H1 (cell line): ENCODE results near the gene OBP2B. TPM values are rescaled to one million over a fixed set of nuclear protein-coding genes. Genes with fewer than 3 reads are reported as not detected.
"Not testable (repeated sequence)": the region's sequence is repeated elsewhere in the genome, so short reads cannot be mapped to it uniquely, and the experiment has no call there.

Experiments
- CTCF ChIA-PET: fragments of 300-600 bp; sonication (Branson Sonifier 250); formaldehyde crosslinking; loops from one replicate; lab custom pipeline; 2021; ENCODE audit not compliant: partially characterized antibody; lab: Charles Lee
- POLR2A ChIA-PET: fragments of 300-600 bp; sonication (Branson Sonifier 250); formaldehyde crosslinking; loops from one replicate; lab custom pipeline; 2021; ENCODE audit warnings: inconsistent platforms; ENCODE audit not compliant: partially characterized antibody; lab: Charles Lee
- DNase-seq, 2 experiments: peaks; one replicate each; pipeline versions ENCODE4 v3.0.0 to v3.0.0-alpha.2; 2010 to 2022; ENCODE audit warnings: low spot score in 2 of 2, low read depth in 1 of 2, mixed read lengths in 1 of 2
- FAIRE-seq: peaks from 2 replicates; lab custom pipeline; 2011; peaks lifted over from hg19 to GRCh38; lab: Jason Lieb, UNC
- H2AFZ ChIP-seq: 2 replicates; pipeline ENCODE4 v1.8.1; 2012; ENCODE audit warnings: low read length, inconsistent platforms
- H2AK5ac ChIP-seq: 2 replicates; pipeline ENCODE4 v1.6.1; 2013; ENCODE audit warnings: low read depth, low read length
- H2BK120ac ChIP-seq: replicated peaks from 2 replicates; pipeline ENCODE3; 2013; ENCODE audit warnings: low read depth, low read length, inconsistent platforms
- H2BK12ac ChIP-seq: 2 replicates; pipeline ENCODE4 v1.6.1; 2013; ENCODE audit warnings: low read depth, low read length
- H2BK15ac ChIP-seq: 2 replicates; pipeline ENCODE4 v1.6.1; 2013; ENCODE audit warnings: low read length
- H2BK20ac ChIP-seq: 2 replicates; pipeline ENCODE4 v1.6.1; 2013; ENCODE audit warnings: low read length
- H2BK5ac ChIP-seq: 2 replicates; pipeline ENCODE4 v1.6.1; 2013; ENCODE audit warnings: low read depth, low read length
- H3K14ac ChIP-seq: 2 replicates; pipeline ENCODE4 v1.6.1; 2013; ENCODE audit warnings: inconsistent platforms; ENCODE audit not compliant: insufficient read length
- H3K18ac ChIP-seq: 2 replicates; pipeline ENCODE4 v1.6.1; 2013; ENCODE audit warnings: low read length; ENCODE audit errors: extremely low read depth
- H3K23ac ChIP-seq: 2 replicates; pipeline ENCODE4 v1.6.1; 2013; ENCODE audit warnings: inconsistent platforms; ENCODE audit not compliant: insufficient read length
- H3K23me2 ChIP-seq: 2 replicates; pipeline ENCODE4 v1.6.1; 2013; ENCODE audit warnings: low read depth, low read length
- H3K27ac ChIP-seq: 2 replicates; pipeline ENCODE4 v1.6.1; 2011; ENCODE audit warnings: low read depth, low read length, inconsistent platforms
- H3K27me3 ChIP-seq, 4 experiments: replicated peaks in 1 of 4; 1 replicate in 1 of 4; 2 replicates in 3 of 4; pipeline versions ENCODE4 v1.6.1 to v1.8.1; 2011 to 2013; ENCODE audit warnings: low read length in 3 of 4, mild to moderate bottlenecking in 3 of 4, inconsistent platforms in 2 of 4, mixed read lengths in 2 of 4, moderate library complexity in 1 of 4; ENCODE audit not compliant: control insufficient read depth in 3 of 4, insufficient read depth in 3 of 4; ENCODE audit errors: extremely low read depth in 1 of 4
- H3K36me3 ChIP-seq, 4 experiments: 2 replicates each; pipeline versions ENCODE4 v1.6.1 to v1.8.1; 2011 to 2013; ENCODE audit warnings: mild to moderate bottlenecking in 4 of 4, low read length in 3 of 4, moderate library complexity in 2 of 4, control low read depth in 1 of 4, inconsistent platforms in 1 of 4; ENCODE audit not compliant: insufficient read depth in 4 of 4, control insufficient read depth in 2 of 4
- H3K4ac ChIP-seq: replicated peaks from 2 replicates; pipeline ENCODE3; 2013; ENCODE audit warnings: low read length, low read depth, mixed read lengths, inconsistent platforms; ENCODE audit not compliant: insufficient read length
- H3K4me1 ChIP-seq, 4 experiments: replicated peaks in 1 of 4; 1 replicate in 1 of 4; 2 replicates in 3 of 4; pipeline versions ENCODE4 v1.6.1 to v1.8.1; 2011 to 2013; ENCODE audit warnings: low read length in 3 of 4, inconsistent platforms in 2 of 4, mixed read lengths in 1 of 4; ENCODE audit not compliant: insufficient read depth in 4 of 4, control insufficient read depth in 3 of 4
- H3K4me2 ChIP-seq, 2 experiments: 2 replicates each; pipeline versions ENCODE4 v1.6.1 to v1.8.1; 2011 to 2013; ENCODE audit warnings: low read depth in 2 of 2, low read length in 2 of 2, control low read depth in 1 of 2, inconsistent platforms in 1 of 2, mild to moderate bottlenecking in 1 of 2; ENCODE audit not compliant: insufficient read depth in 1 of 2
- H3K4me3 ChIP-seq, 4 experiments: fragments of 200-600, 300-600 bp in 1 of 4; sonication (generic), shearing (Covaris generic), sonication (Bioruptor Twin) in 1 of 4; 2 replicates each; pipeline versions ENCODE4 v1.5.1 to v1.8.1; 2011 to 2016; ENCODE audit warnings: low read length in 4 of 4, low read depth in 3 of 4, control low read depth in 2 of 4, inconsistent platforms in 2 of 4, mild to moderate bottlenecking in 2 of 4, mixed read lengths in 1 of 4, moderate library complexity in 1 of 4; ENCODE audit not compliant: insufficient read depth in 2 of 4; ENCODE audit errors: extremely low read depth in 1 of 4
- H3K56ac ChIP-seq: replicated peaks from 2 replicates; pipeline ENCODE3; 2013; ENCODE audit warnings: low read depth, mild to moderate bottlenecking, mixed read lengths, low read length, inconsistent platforms; ENCODE audit not compliant: insufficient read length
- H3K79me1 ChIP-seq: 2 replicates; pipeline ENCODE4 v1.6.1; 2013; ENCODE audit warnings: low read depth, low read length, control low read depth
- H3K79me2 ChIP-seq, 2 experiments: 2 replicates each; pipeline versions ENCODE4 v1.6.1 to v1.8.1; 2012 to 2013; ENCODE audit warnings: low read length in 2 of 2, mild to moderate bottlenecking in 2 of 2, inconsistent platforms in 1 of 2; ENCODE audit not compliant: insufficient read depth in 2 of 2, control insufficient read depth in 1 of 2
- H3K9ac ChIP-seq, 4 experiments: replicated peaks in 1 of 4; 1 replicate in 1 of 4; 2 replicates in 3 of 4; pipeline versions ENCODE4 v1.6.1 to v1.8.1; 2011 to 2013; ENCODE audit warnings: low read depth in 3 of 4, low read length in 3 of 4, control low read depth in 2 of 4, mild to moderate bottlenecking in 2 of 4, moderate library complexity in 2 of 4, inconsistent platforms in 1 of 4; ENCODE audit errors: extremely low read depth in 1 of 4
- H3K9me3 ChIP-seq, 2 experiments: 2 replicates each; pipeline versions ENCODE4 v1.6.1 to v1.8.1; 2012 to 2013; ENCODE audit warnings: mild to moderate bottlenecking in 2 of 2, moderate library complexity in 2 of 2, control low read depth in 1 of 2, inconsistent platforms in 1 of 2, low read depth in 1 of 2, low read length in 1 of 2, mixed read lengths in 1 of 2; ENCODE audit not compliant: insufficient read depth in 2 of 2
- H4K20me1 ChIP-seq, 2 experiments: replicated peaks in 1 of 2; 2 replicates each; pipeline versions ENCODE3 to v1.8.1; 2011 to 2013; ENCODE audit warnings: inconsistent platforms in 2 of 2, low read length in 2 of 2, mild to moderate bottlenecking in 1 of 2; ENCODE audit not compliant: insufficient read depth in 2 of 2, control insufficient read depth in 1 of 2
- H4K5ac ChIP-seq: 2 replicates; pipeline ENCODE4 v1.6.1; 2013; ENCODE audit warnings: low read length, low read depth, mixed read lengths, inconsistent platforms; ENCODE audit not compliant: insufficient read length
- H4K8ac ChIP-seq: 2 replicates; pipeline ENCODE4 v1.8.0; 2013; ENCODE audit warnings: mild to moderate bottlenecking, moderate library complexity, low read length, inconsistent platforms; ENCODE audit not compliant: insufficient read depth; ENCODE audit errors: extremely low read depth
- H4K91ac ChIP-seq: replicated peaks from 2 replicates; pipeline ENCODE3; 2013; ENCODE audit warnings: low read length, mixed read lengths, inconsistent platforms; ENCODE audit not compliant: insufficient read length
- WGBS, 2 experiments: shearing (Covaris generic) in 1 of 2; methylation state at CpG; one replicate each; pipeline versions ENCODE4 v1.1.6 to v1.1.7; 2013 to 2015; ENCODE audit warnings: low lambda C conversion rate in 2 of 2, mixed read lengths in 2 of 2, inconsistent platforms in 1 of 2, low coverage in 1 of 2, missing lambda C conversion rate in 1 of 2; ENCODE audit not compliant: insufficient replicate concordance in 2 of 2, insufficient coverage in 1 of 2, insufficient read length in 1 of 2; ENCODE audit errors: extremely low coverage in 1 of 2, missing lambda C conversion rate in 1 of 2; 5-methylcytosine and 5-hydroxymethylcytosine counted together
- polyA plus RNA-seq, 7 experiments: library from polyadenylated mRNA; depleted of rRNA in 3 of 7; stranded (reverse) in 5 of 7; unstranded in 2 of 7; fragments of >200 nt in 5 of 7; fragments of 200-250 nt in 2 of 7; gene quantifications; 1 replicate in 5 of 7; 2 replicates in 1 of 7; 4 replicates in 1 of 7; pipeline versions ENCODE4 v1.2.1 to v1.2.3, GENCODE V29; 2011 to 2013; ENCODE audit warnings: missing spikeins in 2 of 7, mixed read lengths in 2 of 7
- total RNA-seq: library from RNA; stranded (reverse); fragmentation: NEBNext Ultra II Directional; extraction: Animal tissue kit (Norgen Biotek cat#: 25700); gene quantifications from 2 replicates; pipeline ENCODE4 v1.2.1, GENCODE V29; 2021

Gene OBP2B
- total and polyA plus RNA-seq, 2 of the 8 experiments (the other 6 are each of a cell fraction or from before 2014, with no cell fraction given) = not detected

GRCh38 chr9:133231934-133232568, 23.0 kb upstream of the OBP2B start:
- not testable (repeated sequence) for H3K79me2 ChIP-seq, H3K56ac ChIP-seq, H3K23me2 ChIP-seq, H3K18ac ChIP-seq, H2AK5ac ChIP-seq, H4K20me1 ChIP-seq, H2BK20ac ChIP-seq, H2BK120ac ChIP-seq, H3K9me3 ChIP-seq, H3K4ac ChIP-seq, H3K4me1 ChIP-seq, H3K23ac ChIP-seq, H3K4me3 ChIP-seq, H4K5ac ChIP-seq, H3K36me3 ChIP-seq, H3K79me1 ChIP-seq, FAIRE-seq, H3K27ac ChIP-seq, H3K27me3 ChIP-seq, H3K9ac ChIP-seq, H4K8ac ChIP-seq, H2BK12ac ChIP-seq, H2BK5ac ChIP-seq, H3K4me2 ChIP-seq, H3K14ac ChIP-seq, H2AFZ ChIP-seq, H2BK15ac ChIP-seq, H4K91ac ChIP-seq
- ChIA-PET CTCF (interaction anchor here (0.7 to 1.3 kb wide), 2 partner anchors 43 to 44 kb away, joined by 3 read pairs; partner anchors contain the start of gene ABO), POLR2A (interaction anchor here (0.6 kb wide), 1 partner anchor 9 kb away, joined by 4 read pairs; no protein-coding TSS in a partner anchor)
- WGBS, 2 experiments = 91% methylated on average over 24 of the region's 24 CpGs; no CpG with 5 or more reads in 1 of the 2 experiments
- peak in 1 of 2 experiments; percentile 16 for DNase-seq

GRCh38 chr9:133230514-133230913, 21.5 kb upstream of the OBP2B start:
- H3K23ac ChIP-seq, H3K27ac ChIP-seq, H4K91ac ChIP-seq, H2BK12ac ChIP-seq, H2BK20ac ChIP-seq, H3K23me2 ChIP-seq, H2BK15ac ChIP-seq, H3K56ac ChIP-seq, H3K27me3 ChIP-seq, H3K79me1 ChIP-seq, H3K14ac ChIP-seq, H3K36me3 ChIP-seq, POLR2A ChIA-PET, H3K4ac ChIP-seq, H2AFZ ChIP-seq, H3K79me2 ChIP-seq, H2BK120ac ChIP-seq, H2BK5ac ChIP-seq, H2AK5ac ChIP-seq, H3K9me3 ChIP-seq, H3K9ac ChIP-seq, H3K4me2 ChIP-seq, H4K8ac ChIP-seq, H3K18ac ChIP-seq, H3K4me1 ChIP-seq, H3K4me3 ChIP-seq, H4K20me1 ChIP-seq, H4K5ac ChIP-seq: not testable (repeated sequence)
- DNase-seq (peak in 1 of 2 experiments; percentile 0), FAIRE-seq (peak; percentile 70)
- 80% methylated on average over 7 of the region's 7 CpGs; no CpG with 5 or more reads in 1 of the 2 experiments for WGBS, 2 experiments
- CTCF ChIA-PET = interaction anchor here (1.0 to 1.3 kb wide), 2 partner anchors 8 to 26 kb away, joined by 3 to 4 read pairs; no protein-coding TSS in a partner anchor
